Neural cell (in vitro differentiated cells): ENCODE results near the gene SLC25A26. TPM values are rescaled to one million over a fixed set of nuclear protein-coding genes. Genes with fewer than 3 reads are reported as not detected.

Source experiments
- H2AFZ ChIP-seq: fragments of 200-600, 300-800 bp; sonication (generic), shearing (Covaris generic); 2 replicates; pipeline ENCODE4 v1.6.0; 2014; ENCODE audit warnings: low read depth, mild to moderate bottlenecking, antibody characterized with exemption, low read length, moderate library complexity
- H3F3A ChIP-seq: fragments of 200-600 bp; shearing (Covaris generic); 2 replicates; pipeline ENCODE4 v1.6.1; 2016; ENCODE audit warnings: mild to moderate bottlenecking, moderate library complexity, mixed read lengths, antibody characterized with exemption, low read length; ENCODE audit not compliant: insufficient read depth, poor library complexity, severe bottlenecking
- H3K27ac ChIP-seq: fragments of 200-600, 300-800 bp; sonication (generic), shearing (Covaris generic); 2 replicates; pipeline ENCODE4 v1.5.1; 2014; ENCODE audit warnings: mild to moderate bottlenecking, low read length, moderate library complexity
- H3K27me3 ChIP-seq: fragments of 300-800, 200-600 bp; sonication (generic), shearing (Covaris generic); 2 replicates; pipeline ENCODE4 v1.6.0; 2014; ENCODE audit warnings: mild to moderate bottlenecking, low read depth, low read length, moderate library complexity; ENCODE audit not compliant: insufficient read depth
- H3K36me3 ChIP-seq: fragments of 300-800, 200-600 bp; sonication (generic), shearing (Covaris generic); 2 replicates; pipeline ENCODE4 v1.5.1; 2014; ENCODE audit warnings: mild to moderate bottlenecking, antibody characterized with exemption, low read length, moderate library complexity; ENCODE audit not compliant: insufficient read depth
- H3K4me2 ChIP-seq: fragments of 300-800, 200-600 bp; sonication (generic), shearing (Covaris generic); 2 replicates; pipeline ENCODE4 v1.6.0; 2014; ENCODE audit warnings: mild to moderate bottlenecking, low read length
- H3K4me3 ChIP-seq: fragments of 300-800, 200-600 bp; sonication (generic), shearing (Covaris generic); 2 replicates; pipeline ENCODE4 v1.5.1; 2014; ENCODE audit warnings: mild to moderate bottlenecking, low read length, moderate library complexity
- H3K79me2 ChIP-seq: fragments of 200-600 bp; shearing (Covaris generic); replicated peaks from 2 replicates; pipeline ENCODE4 v1.6.0; 2014; ENCODE audit warnings: mild to moderate bottlenecking, low read length, moderate library complexity; ENCODE audit not compliant: insufficient read depth
- H3K9ac ChIP-seq: fragments of 300-800, 200-600 bp; sonication (generic), shearing (Covaris generic); 2 replicates; pipeline ENCODE4 v1.6.1; 2016; ENCODE audit warnings: mild to moderate bottlenecking, low read length, mixed read lengths
- H3K9me2 ChIP-seq: fragments of 200-600 bp; shearing (Covaris generic); 2 replicates; pipeline ENCODE4 v1.6.1; 2016; ENCODE audit warnings: mild to moderate bottlenecking, low read length, mixed read lengths; ENCODE audit not compliant: insufficient read depth
- H3K9me3 ChIP-seq: fragments of 200-600, 300-800 bp; sonication (generic), shearing (Covaris generic); 2 replicates; pipeline ENCODE4 v1.6.1; 2016; ENCODE audit warnings: mild to moderate bottlenecking, mixed run types, low read length, moderate library complexity, mixed read lengths
- H4K20me1 ChIP-seq: fragments of 200-600 bp; shearing (Covaris generic); 2 replicates; pipeline ENCODE4 v1.6.1; 2016; ENCODE audit warnings: mild to moderate bottlenecking, mixed run types; ENCODE audit not compliant: insufficient read depth
- CTCF ChIP-seq: fragments of 450-650 bp; IDR thresholded peaks from 2 replicates; pipeline ENCODE4 v1.5.1; 2014; ENCODE audit warnings: antibody characterized with exemption, mild to moderate bottlenecking, moderate library complexity; ENCODE audit not compliant: poor library complexity, severe bottlenecking
- EP300 ChIP-seq: fragments of 450-650 bp; conservative IDR thresholded peaks from 2 replicates; pipeline ENCODE4 v1.6.1; 2014; ENCODE audit warnings: antibody characterized with exemption, mild to moderate bottlenecking, moderate library complexity; ENCODE audit not compliant: poor library complexity, severe bottlenecking
- EZH2 ChIP-seq: fragments of 200-600, 300-800 bp; shearing (Covaris generic), sonication (generic); IDR thresholded peaks from 2 replicates; pipeline ENCODE4 v1.6.1; 2014; ENCODE audit warnings: antibody characterized with exemption, low read length, borderline replicate concordance, mild to moderate bottlenecking; ENCODE audit not compliant: insufficient read depth, poor library complexity, severe bottlenecking
- MXI1 ChIP-seq: fragments of 450-650 bp; conservative IDR thresholded peaks from 2 replicates; pipeline ENCODE4 v1.6.1; 2014; ENCODE audit warnings: antibody characterized with exemption, mild to moderate bottlenecking; ENCODE audit not compliant: poor library complexity, severe bottlenecking
- POLR2AphosphoS5 ChIP-seq: IDR thresholded peaks from 2 replicates; pipeline ENCODE4 v1.6.1; 2012
- RAD21 ChIP-seq: fragments of 450-650 bp; conservative IDR thresholded peaks from 2 replicates; pipeline ENCODE4 v1.6.1; 2014; ENCODE audit warnings: antibody characterized with exemption, mild to moderate bottlenecking, moderate library complexity
- REST ChIP-seq: IDR thresholded peaks from 2 replicates; pipeline ENCODE4 v1.6.1; 2012; ENCODE audit warnings: borderline replicate concordance
- SMC3 ChIP-seq: fragments of 450-650 bp; conservative IDR thresholded peaks from 2 replicates; pipeline ENCODE4 v1.6.1; 2014; ENCODE audit warnings: antibody characterized with exemption, mild to moderate bottlenecking, moderate library complexity; ENCODE audit not compliant: poor library complexity
- TAF1 ChIP-seq: IDR thresholded peaks from 2 replicates; pipeline ENCODE4 v1.6.1; 2012; ENCODE audit warnings: low read depth
- polyA plus RNA-seq: library from polyadenylated mRNA; depleted of rRNA; stranded (reverse); fragments of >200 nt; gene quantifications from 2 replicates; pipeline ENCODE4 v1.2.3, GENCODE V29; 2014

The SLC25A26 gene
- polyA plus RNA-seq, 1 donor from 2014 or later: 21.0 TPM

- Histone ChIP-seq H2AFZ (no peak overlapping the region), H3K9me2 (no peaks in the 10 kb centered on the region), H3K9ac (no peak overlapping the region), H3K9me3 (no peaks in the 10 kb centered on the region), H3K4me3 (no peak overlapping the region), H3K27me3 (no peaks in the 10 kb centered on the region), H3F3A (no peaks in the 10 kb centered on the region), H3K4me2 (no peak overlapping the region), H4K20me1 (no peaks in the 10 kb centered on the region), H3K79me2 (no peaks in the 10 kb centered on the region), H3K36me3 (peaks cover 6% of the 10 kb centered on the region), H3K27ac (no peak overlapping the region)
- TF ChIP-seq POLR2AphosphoS5: no peak
- no peak for TF ChIP-seq TAF1
- TF ChIP-seq EZH2: no peak
- TF ChIP-seq REST: no peak
- no peak for TF ChIP-seq CTCF
- no peak for TF ChIP-seq SMC3
- TF ChIP-seq RAD21: no peak
- TF ChIP-seq MXI1: no peak
- no peak for TF ChIP-seq EP300
Measured at GRCh38 chr3:66380200-66380932, 159.6 kb downstream of the SLC25A26 start.

DNA sequence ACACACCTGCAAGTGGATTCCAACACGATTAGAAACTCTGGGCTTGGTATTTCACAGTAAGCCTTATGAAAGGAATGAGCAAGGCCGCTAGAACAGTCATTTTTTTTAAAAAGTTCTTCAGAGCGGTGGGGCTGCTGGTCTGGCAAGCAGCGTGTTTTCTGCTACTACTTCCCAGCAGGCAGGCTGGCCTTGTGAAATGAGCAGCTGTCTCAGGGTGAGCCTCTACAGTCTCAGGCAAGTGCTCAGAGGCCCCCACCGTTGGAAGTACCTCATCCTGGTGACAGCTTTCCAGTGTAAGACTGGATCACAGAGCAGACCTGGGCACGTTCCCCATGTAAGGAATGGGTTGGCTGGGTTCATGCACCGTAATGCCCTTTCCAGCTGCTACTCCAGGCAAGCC is 160.8 kb downstream of the SLC25A26 start:
- H3K36me3 ChIP-seq: peaks cover 6% of the 10 kb centered on the region
- no peak for TF ChIP-seq POLR2AphosphoS5
- no peak for TF ChIP-seq REST
- no peak for TF ChIP-seq EZH2
- TF ChIP-seq TAF1: no peak
- TF ChIP-seq CTCF: no peak
- TF ChIP-seq RAD21: no peak
- TF ChIP-seq SMC3: no peak
- no peak for TF ChIP-seq MXI1
- no peak for TF ChIP-seq EP300
- H3F3A ChIP-seq: no peaks in the 10 kb centered on the region

More for the DNA sequence above, 160.8 kb downstream of the SLC25A26 start:
- no peaks in the 10 kb centered on the region for H4K20me1 ChIP-seq
- no peaks in the 10 kb centered on the region for H3K79me2 ChIP-seq
- H3K27me3 ChIP-seq: no peaks in the 10 kb centered on the region
- H3K9me3 ChIP-seq: no peaks in the 10 kb centered on the region
- H3K4me2 ChIP-seq: no peak overlapping the region
- no peaks in the 10 kb centered on the region for H3K9me2 ChIP-seq
- H3K9ac ChIP-seq: no peak overlapping the region
- no peak overlapping the region for H3K4me3 ChIP-seq
- no peak overlapping the region for H2AFZ ChIP-seq
- H3K27ac ChIP-seq: no peak overlapping the region
